ENCODE results near the gene CAMSAP3. TPM values are rescaled to one million over a fixed set of nuclear protein-coding genes. Genes with fewer than 3 reads are reported as not detected.

CAMSAP3 gene
- total RNA-seq, 2 donors from 2014 or later, result 40.4 to 90.9 TPM

GRCh38 chr19:7618771-7619510 lies 23.3 kb downstream of the CAMSAP3 start:
- Histone ChIP-seq H3K4me1 (replicated peaks) (peaks cover 4% of the 10 kb centered on the region), H3K4me3 (peak overlapping the region in 1 of 2 donors; percentile 25)

DNA sequence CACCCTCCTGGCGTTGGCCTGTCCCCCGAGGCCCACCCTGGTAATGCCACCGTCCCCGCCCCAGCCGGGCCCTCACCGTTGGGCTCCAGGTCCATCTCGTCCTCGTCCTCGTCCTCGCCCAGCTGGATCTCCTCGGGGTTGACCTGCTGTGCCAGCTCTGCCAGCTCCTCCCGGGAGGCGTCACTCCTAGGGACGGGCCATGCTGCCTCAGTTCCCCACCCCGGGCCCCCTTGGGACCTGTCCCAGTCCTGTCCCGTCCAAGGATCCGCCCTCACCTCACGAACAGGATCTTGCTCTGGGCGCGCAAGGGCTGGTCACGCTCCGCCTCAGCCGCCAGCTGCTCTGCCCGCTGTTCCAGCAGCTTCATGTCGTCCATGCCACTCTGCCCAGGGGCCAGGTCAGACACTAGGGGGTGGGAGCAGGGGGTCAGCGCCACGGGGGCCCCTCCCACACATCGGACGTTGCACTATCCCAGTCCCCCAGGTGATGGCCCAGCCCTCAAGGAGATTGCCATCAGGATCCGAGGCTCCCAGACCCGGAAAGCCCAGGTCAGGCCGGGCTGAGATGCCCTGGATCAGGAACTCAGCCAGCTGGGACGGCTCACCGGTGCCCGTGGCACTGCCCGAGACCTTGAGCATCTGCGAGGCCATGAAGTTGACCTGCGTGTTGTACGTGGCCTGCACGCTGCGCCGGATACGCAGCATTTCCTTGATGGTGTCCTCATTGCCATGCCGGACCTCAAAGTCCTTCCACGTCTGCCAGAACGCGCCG lies 24.2 kb downstream of the CAMSAP3 start:
- DNase-seq (ENCODE audit: low spot score), result peak; percentile 83
- Histone ChIP-seq H3K4me3 (peak overlapping the region in 1 of 2 donors; percentile 18), H3K36me3 (peaks cover 11 to 35% of the 10 kb centered on the region in 2 donors), H3K4me1 (replicated peaks) (peaks cover 4% of the 10 kb centered on the region), H3K9me3 (no peaks in the 10 kb centered on the region), H3K27me3 (replicated peaks; ENCODE audit: insufficient read depth) (no peaks in the 10 kb centered on the region), H3K27ac (peak overlapping the region; percentile 97 to 98)
- 83% methylated on average over 48 of the region's 48 CpGs for WGBS
- TF ChIP-seq CTCF (IDR thresholded peaks at IDR 0.05), result peak in 1 of 4 experiments; percentile 4
- TF ChIP-seq POLR2A (IDR thresholded peaks at IDR 0.05), result no peak
- peak; percentile 68 for TF ChIP-seq POLR2AphosphoS5 (IDR thresholded peaks at IDR 0.05)
- intact Hi-C loops (cut with DNase I), result no loop called here

More at GRCh38 chr19:7618771-7619510, 23.3 kb downstream of the CAMSAP3 start:
- Histone ChIP-seq H3K27ac (peak overlapping the region; percentile 97 to 98), H3K27me3 (replicated peaks; ENCODE audit: insufficient read depth) (no peaks in the 10 kb centered on the region), H3K36me3 (peaks cover 11 to 36% of the 10 kb centered on the region in 2 donors), H3K9me3 (no peaks in the 10 kb centered on the region)
- 51% methylated on average over 20 of the region's 21 CpGs for WGBS
- intact Hi-C loops (cut with DNase I), result no loop called here
- DNase-seq (ENCODE audit: low spot score), result peak; percentile 90
- TF ChIP-seq POLR2AphosphoS5 (IDR thresholded peaks at IDR 0.05), result peak; percentile 55
- peak in 1 of 4 experiments; percentile 7 for TF ChIP-seq CTCF (IDR thresholded peaks at IDR 0.05)
- peak; percentile 55 for TF ChIP-seq POLR2A (IDR thresholded peaks at IDR 0.05)

DNA sequence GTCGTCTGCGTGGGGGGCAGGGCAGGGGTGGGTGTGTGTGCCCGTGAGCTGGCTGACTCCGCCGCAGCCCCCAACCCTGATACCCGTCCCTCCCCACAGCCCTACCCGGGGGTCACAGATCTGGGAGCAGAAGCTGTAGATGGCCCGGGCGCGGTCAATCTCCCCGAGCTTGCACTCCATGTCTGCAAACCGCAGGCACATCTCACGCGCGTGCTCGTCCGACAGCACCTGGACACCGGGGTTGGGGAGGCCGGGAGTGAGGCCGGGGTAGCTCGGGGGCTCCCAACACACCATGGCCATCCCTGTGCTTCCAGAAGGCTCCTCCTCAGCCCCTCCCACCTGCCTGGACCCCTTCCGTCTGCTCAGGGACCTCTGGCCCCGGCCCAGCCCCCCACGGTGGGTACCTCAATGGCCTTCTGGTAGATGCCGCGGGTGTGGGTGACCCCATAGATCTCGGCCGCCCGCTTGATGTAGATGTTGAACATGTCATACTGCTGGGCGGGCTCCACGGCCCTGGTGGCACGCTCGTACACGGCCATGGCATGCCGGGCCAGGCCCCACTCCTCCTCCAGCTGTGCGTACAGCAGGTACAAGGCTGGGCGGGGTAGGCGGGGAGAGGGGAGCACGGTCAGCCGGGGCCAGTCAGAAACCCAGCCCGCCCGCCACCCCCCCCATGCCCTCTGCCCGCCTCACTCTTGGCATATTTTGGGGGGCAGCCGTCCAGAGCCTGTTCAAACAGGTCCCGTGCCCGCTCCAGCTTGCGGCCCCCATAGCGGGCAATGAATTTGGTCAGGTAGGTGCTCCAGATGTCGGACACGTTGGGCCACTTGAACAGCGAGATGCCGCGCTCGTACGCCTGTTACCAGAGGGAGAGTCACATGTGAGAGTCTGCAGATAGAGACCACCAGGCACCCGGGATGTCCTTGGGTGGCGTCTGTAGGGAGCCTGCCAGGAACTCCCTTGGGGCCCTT lies 25.1 kb downstream of the CAMSAP3 start:
- no peaks in the 10 kb centered on the region for H3K9me3 ChIP-seq
- peaks cover 11 to 33% of the 10 kb centered on the region in 2 donors for H3K36me3 ChIP-seq
- TF ChIP-seq POLR2A (IDR thresholded peaks at IDR 0.05), result no peak
- TF ChIP-seq CTCF (IDR thresholded peaks at IDR 0.05), result no peak
- no peak for TF ChIP-seq POLR2AphosphoS5 (IDR thresholded peaks at IDR 0.05)
- 88% methylated on average over 38 of the region's 57 CpGs for WGBS
- intact Hi-C loops (cut with DNase I), result no loop called here
- DNase-seq (ENCODE audit: low spot score), result no peak
- H3K27me3 ChIP-seq (replicated peaks; ENCODE audit: insufficient read depth), result no peaks in the 10 kb centered on the region
- H3K27ac ChIP-seq, result peak overlapping the region; percentile 97 to 98
- peaks cover 4% of the 10 kb centered on the region for H3K4me1 ChIP-seq (replicated peaks)
- H3K4me3 ChIP-seq, result peak overlapping the region in 1 of 2 donors; percentile 18

- intact Hi-C loops (cut with DNase I), result no loop called here
- Histone ChIP-seq H3K36me3 (peaks cover 11 to 36% of the 10 kb centered on the region in 2 donors), H3K4me1 (replicated peaks) (peaks cover 7% of the 10 kb centered on the region), H3K27me3 (replicated peaks; ENCODE audit: insufficient read depth) (no peaks in the 10 kb centered on the region), H3K9me3 (no peaks in the 10 kb centered on the region), H3K27ac (no peak overlapping the region), H3K4me3 (no peak overlapping the region)
- DNase-seq (ENCODE audit: low spot score), result no peak
- 85% methylated on average over 16 of the region's 16 CpGs for WGBS
- no peak for TF ChIP-seq CTCF (IDR thresholded peaks at IDR 0.05)
- TF ChIP-seq POLR2A (IDR thresholded peaks at IDR 0.05), result no peak
- TF ChIP-seq POLR2AphosphoS5 (IDR thresholded peaks at IDR 0.05), result no peak
Observed at GRCh38 chr19:7622933-7623685, 27.4 kb downstream of the CAMSAP3 start.

Data from prostate gland (tissue), 2 donors.